Germinal center (tissue), 1 donor: ENCODE results near the gene NEMP2.
A peak's percentile ranks its signal among the peaks of the same experiment; 100 is the strongest.

Experiments used
- DNase-seq: peaks from one replicate; pipeline ENCODE4 v3.0.0; 2012; ENCODE audit warnings: mixed read lengths, low spot score

The NEMP2 gene, protein sequence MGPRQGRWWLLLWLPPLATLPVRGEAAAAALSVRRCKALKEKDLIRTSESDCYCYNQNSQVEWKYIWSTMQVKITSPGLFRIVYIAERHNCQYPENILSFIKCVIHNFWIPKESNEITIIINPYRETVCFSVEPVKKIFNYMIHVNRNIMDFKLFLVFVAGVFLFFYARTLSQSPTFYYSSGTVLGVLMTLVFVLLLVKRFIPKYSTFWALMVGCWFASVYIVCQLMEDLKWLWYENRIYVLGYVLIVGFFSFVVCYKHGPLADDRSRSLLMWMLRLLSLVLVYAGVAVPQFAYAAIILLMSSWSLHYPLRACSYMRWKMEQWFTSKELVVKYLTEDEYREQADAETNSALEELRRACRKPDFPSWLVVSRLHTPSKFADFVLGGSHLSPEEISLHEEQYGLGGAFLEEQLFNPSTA

DNA sequence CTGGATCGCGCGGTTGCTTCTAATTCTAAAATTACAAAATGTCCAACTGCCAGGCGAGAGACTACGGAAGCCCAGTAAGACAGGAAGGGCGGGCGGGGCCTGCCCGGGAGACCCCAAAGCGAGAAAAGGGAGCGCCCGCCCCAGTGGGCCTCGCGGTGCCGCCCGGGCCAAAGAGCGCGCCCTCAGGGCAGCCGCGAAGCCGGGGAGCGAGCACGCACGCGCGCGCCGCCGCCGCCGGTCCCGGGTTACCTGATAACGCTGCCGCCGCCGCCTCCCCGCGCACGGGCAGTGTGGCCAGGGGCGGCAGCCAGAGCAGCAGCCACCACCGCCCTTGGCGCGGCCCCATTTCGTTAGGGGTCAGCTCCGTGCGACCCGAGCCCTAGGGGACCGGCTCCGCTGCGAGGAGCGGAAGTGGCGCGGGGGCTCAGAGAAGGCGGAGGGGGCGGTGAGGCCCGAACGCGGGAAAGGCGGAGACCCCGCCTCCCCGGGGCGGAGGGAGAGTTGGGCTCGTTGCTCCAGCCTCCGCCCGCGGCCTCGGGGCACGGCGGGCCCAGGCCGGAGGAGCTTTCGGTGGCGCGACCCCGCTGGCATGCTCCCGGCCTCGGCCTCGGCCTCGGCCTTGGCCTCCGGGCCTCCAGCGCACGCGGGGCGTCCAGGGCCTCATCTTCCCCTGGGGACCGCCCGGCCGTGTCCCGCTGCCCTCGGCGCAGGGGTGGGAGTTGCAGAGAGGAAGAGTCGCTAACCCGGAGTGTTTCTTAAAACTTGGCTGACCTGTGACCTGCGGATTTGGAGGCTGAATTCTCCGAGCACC lies at the start of gene NEMP2:
Gene NEMP2, minus strand, starts transcription at position 413 of the 811 bp plus-strand sequence. Its CDS starts 67 bp downstream, at position 346.
- DNase-seq, result peak; percentile 76

DNA sequence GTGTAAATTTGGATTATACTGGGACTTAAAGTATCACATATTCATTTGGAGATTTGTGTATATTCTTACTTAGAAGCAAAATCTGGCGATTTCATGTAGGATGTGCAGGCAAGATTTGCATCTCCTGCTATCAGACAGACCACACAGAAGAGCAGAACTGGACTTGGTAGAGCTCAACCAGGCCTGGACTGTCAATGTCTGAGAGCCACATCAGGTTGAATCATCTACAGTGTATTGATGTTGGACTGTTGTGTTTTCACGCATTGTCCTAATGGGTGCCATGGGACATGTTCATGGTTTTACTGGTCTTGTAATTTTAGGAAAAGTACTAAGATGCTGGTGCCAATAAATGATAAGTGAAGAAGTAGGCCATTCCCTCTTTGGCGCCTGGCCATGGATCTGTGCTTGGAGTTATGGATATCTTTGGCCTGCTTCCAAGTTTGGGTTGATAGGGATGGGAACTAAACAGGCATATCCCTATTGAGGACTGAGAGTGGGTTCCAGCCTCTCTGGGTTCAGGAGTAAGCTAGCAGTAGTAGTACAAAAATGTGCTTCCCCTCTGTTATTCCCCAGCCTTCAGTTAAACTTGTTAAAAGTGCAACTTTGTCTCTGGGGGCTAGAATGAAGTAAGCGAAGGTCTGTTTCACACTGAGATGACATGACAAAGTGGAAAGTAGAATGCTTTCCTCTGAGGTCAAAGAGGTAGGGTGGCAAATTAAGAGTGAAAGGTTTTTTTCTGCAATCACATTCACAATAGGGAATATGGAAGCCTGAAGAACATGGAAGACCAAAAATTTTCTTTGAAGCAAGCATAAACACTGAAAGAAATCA lies 49.2 kb upstream of the NEMP2 start:
- no peak for DNase-seq

DNA sequence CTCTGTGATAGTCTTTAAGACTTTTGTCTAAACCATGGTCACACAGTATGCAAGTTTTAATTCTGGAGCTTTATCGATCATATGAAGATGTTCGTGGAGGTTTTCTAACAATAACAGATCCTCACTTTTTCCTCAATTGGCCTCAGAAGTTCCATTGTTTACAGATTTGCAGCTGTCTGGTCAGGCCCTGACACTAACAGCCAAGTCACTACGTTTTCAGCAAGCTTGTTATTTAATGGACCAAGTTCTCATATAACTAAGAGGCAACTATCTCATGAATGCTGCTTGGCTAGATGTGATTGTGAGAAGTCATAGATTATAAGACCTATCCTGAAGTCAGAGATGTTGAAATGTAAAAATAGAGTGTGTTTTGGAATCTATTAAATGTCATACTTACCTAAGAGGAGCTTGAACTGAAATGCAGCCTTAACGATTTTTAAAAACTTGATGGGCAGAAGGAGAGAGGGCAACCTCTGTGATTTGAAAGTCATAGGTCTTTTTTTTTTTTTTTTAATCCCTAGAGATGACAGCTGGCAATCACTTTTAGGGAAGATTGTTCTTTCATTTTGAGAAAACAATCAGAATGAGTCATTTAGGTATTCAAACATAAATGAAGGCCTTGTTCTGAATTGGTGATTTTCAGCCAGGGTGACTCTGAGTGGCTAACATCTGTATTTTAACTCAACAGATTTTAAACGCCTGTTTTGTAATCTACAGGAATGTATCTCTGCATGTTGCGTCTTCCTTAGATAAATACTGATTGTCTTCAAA lies 48.4 kb upstream of the NEMP2 start:
- peak; percentile 23 for DNase-seq

DNA sequence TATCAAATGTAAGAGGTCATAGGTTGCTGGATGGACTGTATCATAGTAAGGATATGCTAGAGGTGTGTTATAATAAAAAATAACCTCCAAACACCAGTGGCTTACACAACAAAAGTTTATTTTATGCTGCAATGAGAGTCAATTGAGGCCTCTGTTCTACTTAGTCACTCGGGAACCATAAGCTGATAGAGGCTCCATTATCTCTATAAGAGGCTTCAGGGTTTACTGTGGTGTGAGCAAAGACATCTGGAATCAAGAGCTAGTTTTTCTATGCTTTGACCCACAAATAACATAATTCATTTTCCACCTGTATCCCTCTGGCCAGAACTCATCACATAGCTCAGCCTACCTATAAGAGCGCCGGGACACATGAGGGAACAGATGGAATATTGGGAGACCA lies 47.5 kb upstream of the NEMP2 start:
- DNase-seq, result no peak

DNA sequence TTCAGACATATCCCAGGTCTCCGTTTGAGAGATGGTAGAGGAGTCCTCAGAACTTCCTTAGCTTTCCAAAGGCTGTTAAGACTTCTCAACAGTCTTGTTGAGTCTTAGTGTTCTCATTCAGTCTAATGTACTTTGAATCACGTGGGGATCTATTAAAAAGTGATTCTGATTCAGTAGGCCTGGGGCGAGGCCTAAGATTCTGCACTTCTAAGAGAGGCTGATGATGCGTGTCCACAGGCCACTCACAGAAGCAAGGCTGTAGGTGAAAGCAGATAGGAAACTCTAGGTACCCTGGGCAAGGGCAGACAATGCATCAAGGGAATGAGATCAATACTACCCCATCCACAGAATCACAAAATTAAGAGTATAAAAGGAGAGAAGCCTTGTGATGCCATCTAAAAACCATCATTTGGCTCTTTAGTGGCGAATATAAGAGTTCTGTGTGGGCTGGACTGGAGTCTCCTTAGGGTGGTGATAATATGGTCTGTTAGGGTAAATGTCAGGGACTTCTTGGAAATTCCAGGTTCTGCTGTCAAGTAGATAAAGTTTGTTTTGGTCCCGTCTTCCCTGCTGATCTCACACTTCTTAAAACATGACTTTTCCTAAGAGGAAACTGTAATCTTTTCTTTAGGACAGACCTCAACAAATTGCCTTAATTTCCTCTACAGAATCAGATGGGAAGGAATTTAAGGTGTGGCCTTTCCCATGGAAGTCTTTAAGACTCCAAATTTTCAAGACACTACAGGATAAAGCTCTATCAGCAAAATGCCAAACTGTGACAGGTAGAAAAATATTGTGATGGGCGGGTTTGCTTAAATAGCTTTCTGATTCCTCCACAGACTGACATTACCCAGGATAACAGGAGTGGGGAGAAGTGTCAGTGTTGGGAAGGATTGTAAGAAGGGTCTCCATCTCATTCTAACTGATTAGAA lies 45.7 kb upstream of the NEMP2 start:
- DNase-seq, result no peak

DNA sequence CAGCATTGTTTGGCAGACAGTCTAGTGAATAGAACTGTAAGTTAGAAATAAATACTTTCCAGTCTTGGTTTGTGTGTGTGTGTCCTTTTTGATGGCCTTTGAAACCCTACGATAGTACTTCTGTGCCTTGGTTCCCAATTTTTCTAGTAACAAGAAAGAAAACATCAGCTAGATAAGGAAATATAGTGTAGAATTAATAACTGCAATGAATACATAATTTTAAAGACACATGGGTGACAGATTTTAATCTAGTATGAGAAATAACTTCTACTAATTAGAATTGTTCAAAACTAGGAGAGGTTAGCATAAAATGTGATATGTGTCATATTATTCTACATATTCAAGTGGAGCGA lies 44.5 kb upstream of the NEMP2 start:
- no peak for DNase-seq

DNA sequence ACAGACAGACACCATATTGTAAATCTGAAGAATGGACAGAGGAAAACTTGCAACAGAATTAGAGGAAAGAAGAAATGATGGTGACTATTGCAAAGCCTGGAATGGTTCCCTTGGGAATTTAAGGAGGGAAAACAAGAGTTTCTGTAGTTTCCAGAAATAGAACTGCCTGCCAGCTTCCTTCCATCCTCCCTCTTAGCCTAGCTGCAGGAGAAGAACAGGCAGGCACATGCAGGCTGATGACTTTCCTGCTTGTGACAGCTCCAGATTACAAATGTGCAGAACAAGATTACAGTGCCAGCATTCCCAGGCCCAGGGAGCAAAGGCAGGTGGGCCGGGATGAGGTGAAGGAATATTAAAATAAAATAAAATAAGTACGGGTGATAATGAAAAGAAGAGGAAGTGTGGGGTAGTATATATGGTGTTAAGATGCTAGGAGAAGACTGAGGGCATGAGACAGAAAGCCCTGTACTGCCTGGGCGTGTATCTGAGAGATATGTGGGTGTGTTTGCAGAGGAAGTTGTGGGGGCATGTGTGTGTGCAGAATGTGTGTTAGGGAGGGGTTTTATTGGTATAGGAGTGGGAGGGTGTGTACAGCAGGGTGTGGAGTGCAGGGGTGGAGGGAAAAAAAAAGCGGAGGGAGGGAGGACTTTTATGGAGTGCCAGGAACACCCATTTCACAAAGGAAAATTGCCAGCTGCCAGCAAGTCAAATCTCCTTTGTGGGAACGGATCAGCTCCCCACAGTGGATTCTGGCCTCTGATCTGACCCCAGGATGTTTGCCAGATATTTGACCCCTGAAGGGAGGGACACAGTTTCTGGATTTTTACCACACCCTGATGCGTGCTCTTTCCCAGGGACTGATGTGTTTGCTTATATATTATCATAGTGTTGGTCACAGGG lies 43.9 kb upstream of the NEMP2 start:
- DNase-seq, result no peak

DNA sequence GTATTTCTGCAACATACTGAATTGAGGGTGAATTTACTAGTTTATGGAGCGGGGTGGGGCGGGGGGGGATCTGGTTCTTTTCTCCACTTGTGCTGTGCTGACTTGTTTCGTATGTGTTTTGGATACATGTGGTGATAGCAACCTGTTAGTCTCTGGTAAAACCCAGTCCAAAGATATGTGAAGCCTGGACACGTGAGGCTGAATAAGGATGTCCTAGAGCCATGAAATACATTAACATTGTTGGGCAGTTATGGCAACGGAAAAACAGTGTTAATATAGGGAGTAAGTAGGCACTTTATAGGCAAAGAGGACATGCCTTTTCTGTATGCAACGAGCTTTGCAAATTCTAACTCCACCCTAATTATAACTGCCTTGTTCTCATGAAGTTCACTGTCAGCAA lies 42.1 kb upstream of the NEMP2 start:
- no peak for DNase-seq

DNA sequence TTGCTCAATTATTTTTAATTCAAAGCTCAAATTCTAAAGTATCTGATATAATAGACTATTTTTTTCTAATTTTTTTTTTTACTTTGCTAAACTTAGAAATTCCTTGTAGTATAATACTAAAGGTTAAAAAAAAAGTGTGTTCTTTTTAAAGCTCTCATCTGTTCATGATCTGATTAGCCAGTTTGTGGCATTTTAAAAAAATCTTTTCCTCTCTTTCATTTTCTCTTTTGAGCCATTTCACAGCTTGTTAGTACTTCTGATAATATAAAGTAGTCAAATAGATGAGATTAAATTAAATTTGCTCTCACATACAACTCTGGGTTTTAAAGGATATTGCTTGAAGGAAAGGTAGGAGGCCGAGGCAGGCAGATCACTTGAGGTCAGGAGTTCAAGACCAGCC lies 40.7 kb upstream of the NEMP2 start:
- no peak for DNase-seq

DNA sequence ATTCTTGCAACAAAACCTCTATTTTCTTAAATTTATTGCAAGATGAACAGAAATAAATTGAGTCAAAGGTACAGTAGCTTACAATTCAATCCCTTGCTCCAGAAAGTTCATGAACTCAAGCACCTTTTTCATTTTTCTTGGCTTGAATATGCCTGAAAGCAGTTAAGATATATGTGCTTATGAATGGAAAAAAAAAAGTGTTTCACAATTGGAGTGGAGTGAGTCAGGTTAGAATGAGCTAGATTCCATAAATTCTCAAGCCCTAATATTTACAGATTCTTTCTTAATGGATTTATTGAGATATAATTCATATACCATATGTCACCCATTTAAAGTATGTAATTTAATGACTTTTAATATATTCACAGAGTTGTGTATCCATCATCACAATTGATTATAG lies 39.6 kb upstream of the NEMP2 start:
- no peak for DNase-seq

DNA sequence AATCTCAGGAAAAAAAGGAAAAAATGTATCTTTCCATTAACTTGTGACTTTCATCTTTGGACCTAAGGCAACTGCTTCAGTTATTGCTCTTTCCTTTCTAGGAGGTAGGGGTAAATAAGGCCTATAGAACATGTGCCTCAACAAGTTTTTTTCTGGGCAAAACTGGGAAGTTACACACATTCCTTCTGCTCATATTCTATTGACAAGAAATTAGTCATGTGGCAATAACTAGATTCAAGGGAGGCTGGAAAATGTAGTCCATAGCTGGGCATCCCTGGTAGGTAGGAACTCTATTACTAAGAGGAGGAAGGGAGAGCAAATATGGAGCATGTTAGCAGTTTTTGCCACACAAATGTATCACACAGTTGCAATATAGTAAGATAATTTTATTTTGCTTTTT lies 37.7 kb upstream of the NEMP2 start:
- DNase-seq, result no peak

DNA sequence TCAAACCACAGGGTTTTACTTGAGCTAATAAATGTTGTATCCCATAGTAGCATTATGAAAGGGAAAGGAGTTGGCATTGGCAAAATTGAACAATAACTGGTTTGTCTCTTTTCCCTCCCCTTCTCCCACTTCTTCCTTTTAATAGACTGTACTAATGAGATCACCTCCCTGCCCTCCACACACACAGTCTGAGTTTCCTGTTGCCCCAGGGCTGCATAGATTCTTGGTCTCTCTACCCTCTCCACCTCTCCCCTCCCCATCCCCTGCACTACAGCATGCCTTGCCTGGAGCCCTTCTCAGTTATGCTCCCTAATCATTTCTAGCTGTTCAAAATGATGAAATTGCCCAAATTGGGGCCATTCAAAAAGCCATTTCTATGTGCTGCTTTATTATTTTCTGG lies 37.2 kb upstream of the NEMP2 start:
- no peak for DNase-seq

DNA sequence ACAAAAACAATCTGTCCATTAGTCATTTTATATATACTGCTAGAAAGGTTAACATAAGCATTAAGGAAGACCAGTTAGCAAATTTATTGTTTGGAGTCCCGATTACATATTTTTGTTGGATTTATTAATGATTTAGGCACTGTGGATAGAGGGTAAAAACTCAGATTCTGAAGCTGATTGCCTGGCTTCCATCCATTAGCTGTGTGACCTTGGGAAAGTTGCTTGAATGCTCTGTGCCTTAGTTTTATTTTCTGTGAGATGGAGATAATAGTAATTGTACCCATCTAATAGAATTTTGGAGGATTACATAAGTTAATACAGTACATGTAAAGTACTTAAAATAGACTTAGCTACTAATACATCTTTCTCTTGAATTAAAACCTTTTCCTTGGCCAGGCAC lies 36.3 kb upstream of the NEMP2 start:
- DNase-seq, result no peak

DNA sequence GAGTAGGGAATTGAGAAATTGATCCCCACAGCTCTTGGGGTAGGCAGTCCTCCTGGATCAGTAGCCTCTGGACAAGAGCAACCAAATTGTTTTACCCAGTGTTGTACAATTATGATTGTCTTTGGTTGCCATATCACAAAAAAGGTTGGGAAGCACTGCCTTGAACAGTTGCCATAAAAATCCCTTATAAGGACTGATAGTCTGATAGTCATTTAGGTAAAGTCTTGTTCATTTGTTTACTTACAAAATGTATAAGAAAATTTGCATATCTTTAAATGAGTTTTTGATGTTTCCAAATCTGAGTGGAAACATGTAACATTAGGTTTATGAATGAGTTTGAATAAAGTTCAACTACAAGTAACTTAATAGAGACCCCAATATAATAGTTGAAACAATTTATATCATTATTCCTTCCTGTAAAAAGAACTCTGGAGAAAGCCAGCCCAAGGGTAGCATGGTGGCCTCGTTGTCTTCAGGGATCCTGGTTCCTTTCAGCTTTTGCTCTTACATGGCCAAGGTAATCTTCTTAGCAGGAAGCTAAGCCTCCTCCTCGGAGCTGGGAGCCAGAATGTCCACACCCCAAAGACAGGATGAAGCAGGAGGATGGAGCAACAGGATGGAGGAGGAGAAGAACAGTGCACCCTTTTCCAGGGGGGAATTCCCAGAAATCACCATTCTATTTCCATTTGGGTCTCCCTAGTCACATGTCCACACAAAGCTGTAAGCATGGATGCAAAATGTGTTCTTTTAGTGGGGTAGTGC lies 35.7 kb upstream of the NEMP2 start:
- DNase-seq, result no peak

DNA sequence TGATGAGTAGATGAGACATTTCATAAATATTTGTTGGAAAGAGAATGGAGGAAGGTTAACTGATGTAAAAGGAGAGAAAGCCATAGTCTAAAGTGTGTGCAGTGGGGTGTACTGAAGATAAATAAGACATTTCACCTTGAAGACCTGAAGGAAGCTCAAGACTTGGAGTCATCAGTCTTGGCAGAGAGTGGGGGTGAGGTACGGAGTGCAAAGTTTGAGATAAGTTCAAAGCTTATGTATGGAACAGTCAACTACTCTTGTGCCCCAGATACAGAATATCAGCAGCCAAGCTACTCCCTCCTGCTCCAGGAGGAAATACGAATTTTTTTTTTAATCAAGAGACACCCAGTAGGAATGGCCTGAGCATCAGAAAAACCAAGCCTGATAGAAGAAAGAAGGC lies 30.3 kb upstream of the NEMP2 start:
- no peak for DNase-seq

DNA sequence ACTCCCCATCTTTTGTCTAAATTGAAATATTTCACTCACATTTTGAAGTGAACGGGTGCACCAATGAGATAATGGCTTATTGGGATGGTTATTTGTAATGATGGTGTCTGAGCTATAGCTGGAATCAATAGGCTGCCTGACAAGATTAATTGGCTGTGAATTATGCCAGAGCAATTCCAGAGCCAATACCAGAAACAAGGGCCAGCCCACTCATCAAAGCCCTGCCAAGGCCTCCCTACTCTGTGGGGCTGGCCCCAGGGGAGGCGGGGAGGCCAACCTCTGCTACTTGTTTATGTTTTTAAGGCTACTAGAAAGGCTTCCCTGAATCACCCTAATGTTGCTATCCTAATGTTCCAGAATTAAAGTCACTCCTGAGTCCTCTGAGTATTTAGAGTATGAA lies 29.1 kb upstream of the NEMP2 start:
- DNase-seq, result no peak

DNA sequence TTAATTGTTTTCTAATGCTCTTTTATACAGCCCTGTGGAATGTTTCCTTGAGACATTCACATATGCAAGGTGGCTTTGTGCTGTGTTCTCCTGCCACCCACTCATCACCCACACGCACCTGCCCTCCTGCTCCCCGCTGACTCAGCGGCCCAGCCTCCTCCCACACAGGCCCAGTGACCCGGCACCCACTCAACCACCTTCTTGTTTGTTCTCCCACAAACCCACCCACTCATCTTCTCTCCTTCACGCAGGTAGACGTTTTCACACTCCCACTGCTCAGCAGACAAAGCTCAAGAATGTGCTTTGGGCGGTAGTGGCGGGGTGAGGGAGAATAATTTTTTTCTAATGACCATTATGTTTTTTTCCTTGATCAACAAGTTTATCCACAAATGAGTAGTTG lies 28.6 kb upstream of the NEMP2 start:
- DNase-seq, result no peak

DNA sequence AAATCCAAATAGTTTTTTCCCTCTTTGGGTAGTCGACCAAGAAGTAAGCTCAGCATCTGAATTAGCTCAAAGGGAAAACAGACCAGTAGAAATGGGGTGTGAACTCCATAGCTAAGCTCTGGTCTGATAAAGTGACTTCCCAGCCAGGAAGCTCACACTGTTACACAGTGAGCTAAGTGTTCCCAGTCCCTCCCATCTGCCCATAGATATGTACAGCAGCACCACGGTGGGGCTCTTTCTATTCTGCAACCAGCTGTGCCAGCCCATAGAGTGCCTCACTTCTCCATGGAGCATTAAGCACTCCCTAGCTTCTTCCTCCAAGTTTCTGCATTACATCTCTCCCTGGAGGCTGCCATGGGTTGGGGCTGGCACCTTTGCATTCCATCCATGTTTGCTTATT lies 27.6 kb upstream of the NEMP2 start:
- no peak for DNase-seq

DNA sequence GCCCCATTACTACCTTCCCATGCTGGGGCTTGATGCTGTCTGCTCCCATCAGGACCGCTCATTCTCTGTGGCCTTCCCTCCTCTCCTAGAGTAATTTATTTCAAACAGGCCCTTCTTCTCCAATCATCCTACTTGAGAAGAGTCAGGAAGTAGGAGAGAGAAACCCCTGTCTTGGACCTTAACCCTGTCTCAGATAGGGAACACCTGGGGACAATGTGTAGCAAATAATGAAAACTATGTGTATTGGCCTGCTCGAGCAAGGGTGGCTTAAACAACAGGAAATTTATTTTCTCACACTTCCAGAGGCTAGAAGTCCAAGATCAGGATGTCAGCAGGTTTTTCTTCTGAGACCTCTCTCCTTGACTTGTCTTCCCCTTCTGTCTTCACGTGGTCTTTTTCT lies 26.6 kb upstream of the NEMP2 start:
- no peak for DNase-seq
